Left cardiac atrium (tissue), 4 donors: ENCODE measurements around the gene RAB28. TPM values are rescaled to one million over a fixed set of nuclear protein-coding genes. Genes with fewer than 3 reads are reported as not detected.

Source experiments
- ATAC-seq, 2 donors: fragments of 200-7000 bp; cut with Tn5 transposase; one replicate each; pipeline ENCODE4 v1.9.1; 2020; ENCODE audit warnings: mild to moderate bottlenecking in 2 of 2, moderate library complexity in 2 of 2
- DNase-seq: peaks from one replicate; pipeline ENCODE4 v3.0.0-alpha.2; 2020
- intact Hi-C, 2 donors: fragments of 100-400 bp; cut with DNase I; formaldehyde crosslinking; loops; one replicate each; pipeline versions ENCODE4 v1.14.1 to v1.15.1; 2022 to 2023
- total RNA-seq, 2 donors: library from RNA; stranded (reverse); fragmentation: NEBNext Ultra II Directional; extraction: Animal tissue kit (Norgen Biotek cat#: 25700); gene quantifications; one replicate each; pipeline ENCODE4 v1.2.1, GENCODE V29; 2021
- donor health status: DM: no; HTN: yes; CAD: no.
- donor health status: DM: no; HTN: yes; CAD: no; lungs with severe emphysema.
- donor health status: DM: yes; HTN: yes; CAD: no.
- donor health status: Dilated cardiomyopathy.

Gene RAB28
- total RNA-seq, 2 donors from 2014 or later = 15.9 to 18.5 TPM

DNA sequence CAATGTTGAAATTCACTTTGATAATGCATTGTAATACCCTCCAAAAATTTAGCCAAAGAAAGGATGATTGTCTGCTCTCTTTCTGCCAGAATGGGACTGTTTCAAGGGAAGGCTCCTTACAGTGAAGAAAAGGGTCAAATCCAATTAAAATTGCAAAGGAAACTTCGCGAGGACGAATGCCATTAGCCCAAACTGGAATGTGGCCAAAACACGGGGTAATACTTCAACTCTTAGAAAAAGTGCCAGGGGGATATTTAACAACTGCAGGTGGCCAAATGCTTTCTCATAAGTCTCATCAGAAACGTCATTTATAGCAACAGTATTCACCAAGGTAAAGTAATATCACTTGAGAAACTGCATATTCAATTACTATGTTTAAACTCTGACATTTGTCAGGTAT, 31.1 kb upstream of the RAB28 start:
- ATAC-seq = no peak
- intact Hi-C loops = no loop called here
- DNase-seq = no peak

DNA sequence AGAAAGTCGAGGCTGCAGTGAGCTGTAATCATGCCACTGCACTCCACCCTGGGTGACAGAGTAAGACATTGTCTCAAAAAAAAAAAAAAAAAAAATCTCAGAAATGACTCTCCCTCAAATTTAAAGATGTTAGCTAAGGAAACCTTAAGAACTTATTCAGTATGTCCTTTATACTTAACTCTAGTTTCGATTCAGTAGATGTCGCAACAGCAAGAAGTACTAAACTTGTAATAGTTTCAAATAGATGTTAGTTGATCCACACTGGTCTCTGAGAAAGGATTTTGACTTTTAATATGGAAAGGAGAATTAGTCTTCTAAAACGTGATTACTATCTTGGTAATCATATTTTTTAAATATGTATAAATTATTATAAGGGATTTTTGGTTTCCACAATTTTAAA, 30.6 kb upstream of the RAB28 start:
- no peak for DNase-seq

DNA sequence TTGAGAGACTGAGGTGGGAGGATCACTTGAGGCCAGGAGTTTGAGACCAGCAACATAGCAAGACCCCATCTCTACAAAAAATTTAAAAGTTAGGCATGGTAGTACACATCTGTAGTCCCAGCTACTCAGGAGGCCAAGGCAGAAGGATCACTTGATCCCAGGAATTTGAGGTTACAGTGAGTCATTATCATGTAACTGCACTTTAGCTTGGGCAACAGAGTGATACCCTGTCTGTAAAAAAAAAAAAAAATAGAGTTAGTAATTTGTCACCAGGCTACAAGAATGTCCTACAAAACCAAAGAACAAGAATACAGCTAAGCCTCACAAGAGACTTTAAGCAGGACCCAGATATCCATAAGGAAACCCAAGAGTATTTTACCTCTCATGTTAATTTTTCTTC, 27.0 kb upstream of the RAB28 start:
- DNase-seq (no peak), ATAC-seq (no peak)
- intact Hi-C loops = no loop called here

More for the DNA sequence above, 30.6 kb upstream of the RAB28 start:
- no peak for ATAC-seq
- intact Hi-C loops = no loop called here

DNA sequence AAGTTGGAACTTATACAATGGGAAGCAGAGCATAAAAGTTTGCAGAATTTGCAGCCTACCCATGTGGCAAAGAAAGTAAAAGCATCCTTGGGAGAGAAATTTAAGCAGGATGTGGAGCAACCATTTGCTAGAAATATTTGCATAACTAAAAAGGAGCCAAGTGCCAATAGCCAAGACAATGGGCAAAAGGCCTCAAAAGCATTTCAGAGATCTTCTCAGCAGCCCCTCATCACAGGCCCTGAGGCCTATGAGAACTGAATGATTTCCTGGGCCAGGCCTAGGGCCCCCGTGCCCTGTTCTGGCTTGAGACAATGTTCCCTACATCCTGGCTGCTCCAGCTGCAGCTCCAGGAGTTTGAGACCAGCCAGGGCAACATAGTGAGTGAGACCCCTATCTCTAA, 25.3 kb upstream of the RAB28 start:
- intact Hi-C loops = no loop called here
- no peak for DNase-seq
- no peak for ATAC-seq

DNA sequence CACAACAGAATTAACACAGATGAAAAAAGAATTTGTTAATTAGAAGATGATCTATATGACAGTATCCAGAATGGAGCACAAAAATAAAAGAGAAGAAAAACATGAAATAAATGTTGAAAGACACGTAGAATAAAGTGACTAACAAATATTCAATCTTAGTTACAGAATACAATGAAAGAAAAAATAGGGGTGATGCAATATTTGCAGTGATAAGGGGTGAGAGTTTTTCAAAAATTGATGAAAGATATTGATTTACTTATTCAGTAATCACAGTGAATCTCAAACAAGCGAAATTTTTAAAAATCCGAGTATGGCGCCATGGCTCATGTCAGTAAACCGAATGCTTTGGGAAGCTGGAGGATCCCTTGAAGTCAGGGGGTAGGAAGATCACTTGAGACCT, 20.2 kb upstream of the RAB28 start:
- intact Hi-C loops = no loop called here
- ATAC-seq (no peak), DNase-seq (no peak)

DNA sequence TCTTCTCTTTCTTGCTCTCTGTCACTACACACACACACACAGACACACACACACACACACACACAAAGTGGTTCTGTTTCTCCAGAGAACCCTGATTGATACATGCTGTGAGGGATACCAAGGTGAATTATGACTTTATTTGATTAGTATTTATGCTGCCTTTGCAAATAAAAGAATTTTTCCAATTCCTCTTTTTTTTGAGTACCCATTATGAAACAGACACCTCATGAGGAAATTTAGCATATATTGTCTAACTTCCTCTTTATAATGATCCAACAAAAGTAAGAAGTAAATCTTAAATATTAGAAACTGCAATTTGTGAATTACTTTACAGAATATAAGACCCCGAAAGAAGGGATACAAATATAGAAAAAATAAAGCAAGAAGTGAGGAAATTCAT, 14.3 kb upstream of the RAB28 start:
- DNase-seq (no peak), ATAC-seq (no peak)
- intact Hi-C loops = no loop called here

DNA sequence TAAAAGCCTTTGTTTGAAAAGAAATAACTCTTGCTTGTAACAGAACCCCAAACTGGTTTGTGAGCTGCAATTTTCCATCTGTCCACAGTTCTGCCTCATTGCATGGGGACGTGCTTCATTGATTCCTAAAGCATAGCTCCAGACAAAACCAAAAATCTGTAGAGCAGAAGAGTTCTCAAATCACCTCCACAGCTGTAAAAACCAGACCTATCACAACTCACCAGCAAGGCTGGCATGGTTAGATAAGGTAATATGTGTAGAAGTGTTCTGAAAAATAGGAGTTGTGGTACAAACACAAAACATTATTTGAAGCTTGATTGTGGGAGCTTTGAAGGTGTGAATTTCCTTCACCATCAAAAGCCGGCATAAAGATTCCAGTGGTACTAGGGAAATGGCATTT, 12.5 kb upstream of the RAB28 start:
- DNase-seq = no peak
- ATAC-seq = no peak
- intact Hi-C loops = no loop called here

DNA sequence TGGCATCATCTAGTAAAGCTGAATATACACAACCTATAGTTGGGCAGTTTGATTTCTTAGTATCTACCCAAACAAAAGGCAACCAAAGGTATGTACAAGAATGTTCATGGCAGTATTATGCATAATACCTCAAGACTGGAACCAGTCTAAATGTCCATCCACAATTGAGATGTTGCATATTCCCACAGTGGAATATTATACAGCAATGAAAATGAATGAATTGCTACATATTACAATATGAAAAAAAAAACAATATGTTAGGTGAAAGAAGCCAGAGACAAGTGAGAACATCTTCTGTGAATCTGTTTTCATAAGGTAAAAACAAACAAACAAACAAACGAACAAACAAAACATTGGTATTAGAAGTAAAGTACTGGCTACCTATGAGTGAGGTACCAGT, 11.6 kb upstream of the RAB28 start:
- ATAC-seq = no peak
- intact Hi-C loops = no loop called here
- no peak for DNase-seq

DNA sequence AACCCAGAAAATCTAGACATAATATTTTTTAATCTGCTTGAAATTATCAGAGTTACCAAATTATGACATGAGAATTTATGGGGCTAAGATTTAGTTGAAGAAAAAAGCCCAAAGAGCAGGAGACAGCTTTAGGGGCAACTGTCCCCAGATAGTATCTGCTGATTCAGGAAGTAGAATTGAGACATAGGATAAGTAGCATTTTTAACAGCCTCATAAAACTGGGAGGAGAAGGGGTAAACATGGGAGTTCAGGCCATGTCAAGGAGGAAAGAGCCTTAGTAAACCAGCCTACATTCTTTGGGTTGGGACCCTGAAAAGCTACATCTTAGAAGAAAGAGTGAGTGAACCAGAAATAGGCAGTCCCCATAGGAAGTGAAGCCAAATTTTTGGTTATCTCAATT, 9.7 kb upstream of the RAB28 start:
- DNase-seq (no peak), ATAC-seq (no peak)
- intact Hi-C loops = no loop called here

DNA sequence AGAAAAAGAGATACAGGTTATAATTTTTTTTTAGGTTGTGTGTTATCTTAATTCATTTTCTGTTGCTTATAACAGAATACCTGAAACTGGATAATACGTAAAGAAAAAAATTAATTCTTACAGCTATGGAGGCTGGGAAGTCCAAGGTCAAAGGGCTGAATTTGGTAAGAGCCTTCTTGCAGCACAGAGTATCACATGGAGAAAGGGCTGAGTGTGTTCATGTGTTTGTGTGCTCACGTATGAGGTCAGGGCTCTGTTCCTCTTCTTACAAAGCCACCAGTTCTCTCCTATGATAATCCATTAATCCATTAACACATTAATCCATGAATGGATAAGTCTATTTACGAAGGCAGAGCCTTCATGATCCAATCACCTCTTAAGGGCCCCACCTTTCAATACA, 8.6 kb upstream of the RAB28 start:
- intact Hi-C loops = no loop called here

DNA sequence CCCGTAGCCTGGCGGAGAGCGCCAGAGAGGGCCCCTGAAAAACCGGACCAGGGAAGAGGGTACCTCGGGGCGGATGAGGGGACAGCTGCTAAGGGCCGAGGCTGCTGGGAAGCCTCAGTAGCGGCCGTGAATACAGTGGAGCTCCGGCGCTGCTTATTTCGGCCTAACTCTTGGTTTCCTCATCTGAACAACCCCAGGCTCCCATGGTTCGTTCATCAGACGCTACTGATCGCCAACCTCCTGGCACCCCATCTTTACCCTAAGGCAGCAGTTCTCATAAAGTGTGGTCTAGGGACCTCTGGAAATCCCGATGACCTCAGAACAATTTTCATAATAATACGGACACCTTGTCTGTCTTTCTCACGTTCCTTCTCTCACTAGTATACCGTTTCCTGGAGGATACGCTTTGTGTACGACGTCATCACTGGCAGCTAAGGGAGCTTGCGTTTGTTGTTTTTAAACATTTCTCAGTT, 645 bp upstream of the RAB28 start:
- DNase-seq = no peak
- ATAC-seq = peak in 1 of 2 donors; percentile 15
- intact Hi-C loops = no loop called here

More for the DNA sequence above, 8.6 kb upstream of the RAB28 start:
- DNase-seq (no peak), ATAC-seq (no peak)

DNA sequence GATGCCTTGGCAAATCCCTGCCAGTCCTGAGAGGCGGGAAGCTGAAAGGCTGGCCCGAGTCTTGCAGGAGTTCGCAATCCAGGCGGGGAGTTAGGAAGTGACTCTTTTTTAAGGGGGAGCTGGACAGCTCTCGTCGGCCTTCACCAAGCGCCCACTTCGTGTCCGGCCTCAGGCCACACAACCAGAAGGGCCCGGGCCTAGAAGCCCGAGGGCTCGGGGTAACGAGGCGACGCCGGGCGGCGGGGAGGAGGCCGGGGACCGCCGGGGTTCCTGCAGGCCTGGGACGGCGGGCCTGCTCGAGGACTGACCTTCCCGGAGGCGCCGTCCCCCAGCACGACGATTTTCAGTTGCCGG, 395 bp downstream of the RAB28 start:
- ATAC-seq (peak; percentile 58 to 67), DNase-seq (peak; percentile 56)
- intact Hi-C loops = no loop called here

DNA sequence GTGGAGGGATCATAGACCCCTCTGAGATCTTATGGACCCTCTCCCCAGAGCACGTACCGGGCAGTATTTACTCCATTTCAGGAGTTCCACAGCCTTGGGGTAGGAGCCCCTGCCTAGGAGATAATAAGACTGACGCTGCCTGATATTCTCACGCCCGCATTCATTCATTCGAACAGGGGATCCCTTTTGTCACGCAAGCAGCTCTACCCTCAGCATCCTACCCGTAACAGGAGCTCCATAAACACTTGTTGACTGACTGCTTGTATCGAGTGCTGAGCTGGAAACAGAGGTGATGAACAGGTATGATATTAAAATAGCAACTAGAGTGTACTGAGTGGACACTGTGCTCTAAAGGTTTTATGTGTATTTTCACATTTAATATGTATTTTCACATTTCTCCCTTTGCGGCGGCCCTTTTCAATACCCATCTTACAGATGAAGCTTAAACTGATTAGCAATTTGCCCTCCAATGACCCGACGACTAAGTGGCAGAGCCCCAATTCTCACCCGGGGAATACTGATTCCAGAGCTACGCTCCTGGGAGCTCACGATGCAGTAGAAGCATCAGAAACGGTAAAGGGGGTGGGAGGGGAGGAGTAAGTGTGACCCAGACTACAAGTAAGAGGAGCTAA, 888 bp downstream of the RAB28 start:
- no peak for DNase-seq
- intact Hi-C loops = no loop called here
- ATAC-seq = no peak

DNA sequence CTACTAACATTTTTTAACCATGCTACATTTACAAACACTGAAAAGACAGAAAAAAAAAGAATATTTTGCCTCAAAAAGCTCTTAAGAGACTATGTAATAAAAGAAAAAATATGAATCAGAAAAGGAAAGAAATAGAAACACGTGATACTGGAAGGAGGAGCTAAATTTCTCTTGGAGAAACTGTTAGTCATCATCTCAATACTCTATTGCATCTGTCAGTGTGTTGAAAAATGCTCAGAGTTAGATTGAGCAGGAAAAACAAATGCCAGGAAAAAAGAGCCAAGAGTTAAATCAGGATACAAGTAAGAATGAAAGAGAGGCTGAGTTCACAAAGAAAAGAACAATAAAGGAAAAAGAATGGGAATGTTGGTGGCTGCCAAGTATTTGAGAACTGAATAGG, 2.6 kb downstream of the RAB28 start:
- intact Hi-C loops = no loop called here

DNA sequence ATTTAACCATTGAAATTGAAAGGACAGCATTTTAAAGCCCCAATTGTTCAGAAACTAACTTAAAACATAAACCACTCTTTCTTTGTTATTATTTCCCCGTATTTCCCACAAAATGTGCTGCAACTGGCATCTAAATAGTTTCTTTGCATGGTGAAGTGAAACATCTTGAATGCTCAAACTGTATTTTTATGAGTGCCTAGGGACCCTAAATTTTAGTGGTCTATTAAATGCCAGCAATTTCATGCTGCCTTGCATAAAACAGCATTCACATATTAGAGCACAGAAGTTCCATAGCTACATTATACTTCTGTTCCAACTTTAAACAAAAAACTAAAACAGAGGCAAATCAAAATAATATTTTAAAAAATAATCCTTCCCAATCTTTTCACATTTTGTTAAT, 5.4 kb downstream of the RAB28 start:
- intact Hi-C loops = no loop called here
- ATAC-seq = no peak

More for the DNA sequence above, 2.6 kb downstream of the RAB28 start:
- ATAC-seq (no peak), DNase-seq (no peak)

DNA sequence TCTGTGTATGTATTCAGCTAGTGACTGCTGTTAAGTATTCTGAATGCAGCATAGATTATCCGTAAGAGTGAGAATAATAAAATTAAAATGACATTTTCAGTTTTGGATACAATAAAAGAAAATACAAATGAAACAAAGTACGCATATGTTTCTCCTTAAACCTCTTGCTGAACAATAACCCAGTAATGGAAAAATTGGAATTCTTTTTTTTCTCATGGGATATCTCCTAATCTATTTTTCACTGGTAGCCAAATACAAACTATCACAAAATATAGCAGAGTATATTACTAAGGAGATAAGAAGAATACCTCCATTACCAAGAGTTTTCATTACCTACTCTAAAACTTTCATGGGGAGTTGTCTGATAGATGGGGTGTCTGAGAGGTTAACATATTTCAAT, 6.0 kb downstream of the RAB28 start:
- intact Hi-C loops = no loop called here
- DNase-seq = no peak
- ATAC-seq = no peak

More for the DNA sequence above, 5.4 kb downstream of the RAB28 start:
- no peak for DNase-seq

DNA sequence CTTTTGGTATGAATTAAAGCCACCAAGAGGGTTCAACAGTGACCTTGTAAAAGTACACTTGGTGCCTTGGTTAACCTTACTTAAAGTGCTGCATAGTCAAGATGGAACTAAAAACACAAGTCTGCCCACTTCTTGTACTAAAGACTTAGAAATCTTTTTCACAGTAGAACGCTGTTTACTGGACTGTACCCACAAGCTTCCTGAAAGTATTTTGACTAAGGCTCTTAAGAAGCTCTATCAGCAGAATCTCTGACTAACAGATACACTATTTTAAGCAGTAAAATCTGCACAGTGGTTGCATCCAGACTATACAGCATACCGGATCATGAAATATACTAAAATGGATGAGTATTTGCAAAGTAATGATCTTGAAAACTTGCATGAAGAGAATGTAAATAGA, 7.2 kb downstream of the RAB28 start:
- ATAC-seq (no peak), DNase-seq (no peak)
- intact Hi-C loops = no loop called here

DNA sequence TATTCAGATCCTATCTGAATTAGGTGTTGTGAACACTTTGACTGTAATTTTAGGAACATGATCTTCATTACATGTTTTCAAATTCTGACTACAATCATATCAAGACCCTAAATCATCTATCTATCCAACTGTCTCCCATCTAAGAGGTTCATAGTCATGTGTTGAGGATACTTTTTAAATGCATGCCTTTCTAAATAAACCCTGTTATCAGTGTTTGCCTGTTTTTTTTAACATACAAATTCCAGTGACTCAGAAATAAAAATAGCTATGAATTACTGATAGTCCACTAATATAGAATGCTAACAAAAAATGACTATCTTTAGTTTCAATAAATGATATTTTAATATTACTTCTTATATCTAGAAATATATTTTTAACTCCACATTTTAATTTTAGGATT, 8.0 kb downstream of the RAB28 start:
- DNase-seq (no peak), ATAC-seq (no peak)
- intact Hi-C loops = no loop called here

DNA sequence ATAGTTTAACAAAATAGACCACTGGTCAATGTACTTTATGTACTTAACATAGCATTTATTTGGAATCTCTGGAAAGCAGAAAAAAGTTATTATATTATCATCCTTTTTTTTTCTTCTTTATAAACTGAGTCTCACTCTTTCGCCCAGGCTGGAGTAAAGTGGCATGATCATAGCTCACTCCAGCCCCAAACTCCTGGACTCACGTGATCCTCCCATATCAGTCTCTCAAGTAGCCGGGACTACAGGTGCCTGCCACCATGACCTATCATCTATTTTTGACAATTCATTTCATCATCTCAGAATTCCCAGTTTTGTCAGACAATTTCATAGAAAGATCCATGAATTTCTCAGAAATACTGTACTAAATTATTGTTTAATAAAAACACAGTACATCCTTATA, 12.7 kb downstream of the RAB28 start:
- DNase-seq (no peak), ATAC-seq (no peak)
- intact Hi-C loops = no loop called here

DNA sequence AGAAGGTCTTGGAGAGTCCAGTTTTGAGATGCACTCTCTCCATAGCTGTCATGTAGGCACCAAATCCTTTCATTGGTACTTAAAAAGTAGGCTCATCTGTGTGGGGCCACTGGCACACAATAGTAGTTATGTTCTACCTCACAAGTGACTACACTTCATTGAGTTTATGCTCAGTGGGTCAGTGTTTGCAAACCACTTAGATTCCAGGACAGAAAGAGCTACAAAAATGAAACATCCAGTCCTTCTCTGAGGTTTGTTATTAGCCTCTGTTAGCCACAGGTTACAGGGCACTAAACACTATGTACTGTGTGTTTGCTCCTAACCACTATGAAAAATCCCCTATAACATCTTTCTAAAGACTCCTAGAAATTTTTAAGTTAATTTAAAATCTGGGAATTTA, 13.8 kb downstream of the RAB28 start:
- ATAC-seq (no peak), DNase-seq (no peak)
- intact Hi-C loops = no loop called here

DNA sequence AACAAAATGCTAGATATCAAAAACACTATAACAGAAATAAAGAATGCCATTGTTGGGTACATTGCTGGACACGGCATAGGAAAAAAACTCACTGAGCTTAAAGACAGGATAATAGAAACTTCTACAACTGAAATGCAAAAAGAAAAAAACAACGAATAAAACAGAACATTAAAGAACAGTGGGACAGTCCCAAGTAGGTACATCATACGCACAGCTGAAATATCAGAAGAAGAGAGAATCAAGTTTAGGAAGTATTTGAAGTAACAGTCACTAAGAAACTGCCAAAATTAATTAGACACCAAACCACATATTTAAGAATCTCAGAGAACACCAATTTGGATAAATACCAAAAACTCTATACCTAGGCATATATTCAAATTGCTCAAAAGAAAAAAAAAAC, 19.2 kb downstream of the RAB28 start:
- DNase-seq (no peak), ATAC-seq (no peak)
- intact Hi-C loops = no loop called here

DNA sequence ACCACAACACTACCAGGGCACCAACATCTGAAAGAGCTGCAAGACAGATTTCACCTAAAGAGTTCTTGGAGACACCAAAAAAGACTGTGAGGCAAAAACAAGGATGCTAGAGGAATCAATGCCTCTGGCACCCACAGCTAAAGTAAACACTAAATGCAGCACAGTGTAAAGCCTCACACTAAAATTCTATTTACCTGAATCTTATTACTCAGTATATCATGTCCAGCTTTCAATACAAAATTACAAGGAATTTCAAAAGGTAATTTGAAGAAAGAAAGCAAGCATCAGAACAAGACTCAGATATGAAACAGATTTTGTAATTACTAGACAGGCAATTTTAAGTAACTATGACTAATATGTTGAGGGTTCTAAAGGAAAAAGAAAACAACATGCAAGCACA, 19.6 kb downstream of the RAB28 start:
- DNase-seq (no peak), ATAC-seq (no peak)
- intact Hi-C loops = no loop called here
